GM18870 (cell line): Measurements from ENCODE around the gene BICRAL.
A peak's percentile ranks its signal among the peaks of the same experiment; 100 is the strongest.
"Not testable (repeated sequence)": the region's sequence is repeated elsewhere in the genome, so short reads cannot be mapped to it uniquely, and the experiment has no call there.

Experiments used
- ATAC-seq: cut with Tn5 transposase; IDR thresholded peaks from one replicate; pipeline ENCODE4 v1.9.1; 2021; ENCODE audit warnings: moderate library complexity; ENCODE audit not compliant: unreplicated experiment

BICRAL gene

DNA sequence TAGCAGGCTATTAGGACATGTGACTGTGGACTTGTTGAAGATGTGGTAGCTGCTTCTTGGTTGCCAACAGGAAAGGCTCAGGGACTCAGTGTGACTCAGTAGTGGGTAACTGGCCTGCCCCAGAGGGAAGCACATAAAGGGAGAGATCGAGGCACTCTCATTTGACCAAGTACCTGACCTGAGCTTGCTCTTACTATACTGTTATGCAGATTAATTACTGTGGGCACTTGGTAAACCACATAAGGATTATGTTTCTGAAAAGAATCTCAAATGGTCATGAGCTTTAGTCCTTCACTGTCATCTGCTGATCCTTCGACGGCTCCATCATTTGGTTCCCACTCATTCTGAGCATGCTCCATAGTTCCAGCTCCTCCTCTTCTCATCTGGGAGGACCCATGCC lies 49.4 kb downstream of the BICRAL start:
- ATAC-seq, result no peak

DNA sequence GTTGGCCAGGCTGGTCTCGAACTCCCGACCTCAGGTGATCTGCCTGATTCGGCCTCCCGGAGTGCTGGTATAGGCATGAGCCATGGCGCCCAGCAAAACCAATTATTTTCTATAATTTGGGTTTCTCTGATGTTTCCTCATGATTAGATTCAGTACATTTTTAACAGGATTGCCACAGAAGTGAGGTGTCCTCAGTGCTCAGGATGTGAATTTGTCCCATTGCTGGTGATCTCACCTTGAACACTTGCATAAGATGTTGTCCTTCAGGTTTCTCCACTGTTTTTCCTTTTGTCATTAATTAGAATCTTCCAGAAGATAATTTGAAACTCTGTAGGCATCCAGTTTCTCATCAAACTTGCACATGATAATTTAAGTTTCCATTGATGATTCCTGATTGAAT lies 52.2 kb downstream of the BICRAL start:
- no peak for ATAC-seq

DNA sequence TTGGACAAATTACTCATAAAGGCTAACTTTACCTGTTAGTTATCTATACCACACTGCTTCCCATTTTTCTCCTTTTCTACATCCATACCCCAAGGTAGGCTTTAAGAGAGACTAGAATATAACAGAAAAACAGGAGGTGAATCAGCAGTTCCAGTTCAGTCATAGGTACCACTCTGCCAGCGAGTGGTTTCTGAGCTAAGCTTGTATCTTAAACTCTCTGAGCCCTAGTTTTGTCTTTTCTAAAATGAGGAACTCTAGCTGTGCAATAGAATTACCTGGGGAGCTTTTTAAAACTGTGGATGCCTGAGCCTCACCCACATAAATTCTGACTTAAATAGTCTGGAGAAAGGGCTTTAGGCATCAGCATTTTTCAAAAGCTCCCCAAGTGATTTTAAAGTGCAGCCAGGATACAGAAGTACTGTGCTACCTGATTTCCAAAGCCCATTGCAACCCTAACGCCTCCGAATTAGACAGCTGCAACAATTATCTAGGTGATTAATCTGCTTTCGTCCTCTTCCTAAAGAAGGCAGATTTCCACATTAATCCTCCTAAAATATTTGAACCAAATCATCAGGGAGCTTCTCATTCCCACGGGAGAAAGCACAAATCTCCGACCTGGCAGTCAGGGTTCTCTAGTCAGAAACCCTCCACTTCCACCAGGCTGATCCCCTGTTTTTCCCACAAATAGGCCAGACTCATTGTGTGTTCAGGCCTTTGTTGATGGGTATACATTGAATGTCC lies 60.2 kb downstream of the BICRAL start:
- no peak for ATAC-seq

DNA sequence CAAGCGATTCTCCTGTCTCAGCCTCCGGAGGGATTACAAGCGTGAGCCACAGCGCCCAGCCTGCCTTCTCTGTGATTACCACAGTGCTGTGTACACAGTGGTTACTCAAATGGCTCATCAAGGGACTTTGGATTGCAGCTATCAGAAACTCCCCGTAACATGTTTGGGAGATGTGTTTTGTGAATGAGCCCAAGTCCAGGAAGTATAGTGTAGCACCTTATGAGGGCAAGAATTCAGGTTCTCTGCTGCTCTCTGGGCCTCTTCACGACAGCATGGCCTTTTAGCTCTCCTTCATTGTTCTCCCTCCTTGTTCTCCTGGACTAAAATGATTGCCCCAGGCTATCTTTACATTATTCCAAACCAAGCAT lies 63.5 kb downstream of the BICRAL start:
- ATAC-seq, result no peak

DNA sequence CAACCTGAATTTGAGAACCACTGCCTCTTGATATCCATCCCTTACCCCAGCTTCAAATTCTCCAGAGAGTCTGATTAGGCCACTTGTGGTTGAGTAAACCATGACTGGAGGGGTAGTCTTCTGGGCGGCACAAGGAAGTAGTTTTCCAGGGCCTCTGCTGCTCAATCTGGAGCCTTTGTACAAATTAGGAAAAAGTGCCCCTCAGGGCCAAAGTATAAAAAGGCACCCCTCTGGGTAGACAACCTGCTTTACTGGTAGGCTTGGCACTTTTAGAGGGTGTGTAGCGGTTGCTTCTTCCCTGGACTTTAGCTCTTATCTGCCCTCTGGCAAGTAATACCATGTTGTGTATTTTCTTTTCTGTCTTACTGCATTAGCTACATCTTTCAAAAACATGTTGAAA lies 64.7 kb downstream of the BICRAL start:
- no peak for ATAC-seq

DNA sequence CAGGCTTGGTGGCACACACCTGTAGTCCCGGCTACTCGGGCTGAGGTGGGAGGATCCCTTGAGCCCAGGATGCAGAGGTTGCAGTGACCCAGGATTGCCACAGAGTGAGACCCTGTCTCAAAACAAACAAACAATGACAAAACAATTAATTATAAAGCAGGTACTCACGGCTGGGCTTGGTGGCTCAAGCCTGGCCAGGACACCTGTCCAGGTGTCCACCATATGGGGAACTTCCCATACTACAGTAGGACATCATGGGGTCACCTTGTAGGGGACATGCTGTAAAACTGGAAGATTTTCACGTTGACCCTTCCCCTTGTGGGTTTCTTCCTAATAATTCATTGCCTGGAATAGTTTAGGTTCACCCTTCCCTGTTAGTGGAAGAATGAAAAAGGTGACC lies 66.8 kb downstream of the BICRAL start:
- ATAC-seq, result no peak

DNA sequence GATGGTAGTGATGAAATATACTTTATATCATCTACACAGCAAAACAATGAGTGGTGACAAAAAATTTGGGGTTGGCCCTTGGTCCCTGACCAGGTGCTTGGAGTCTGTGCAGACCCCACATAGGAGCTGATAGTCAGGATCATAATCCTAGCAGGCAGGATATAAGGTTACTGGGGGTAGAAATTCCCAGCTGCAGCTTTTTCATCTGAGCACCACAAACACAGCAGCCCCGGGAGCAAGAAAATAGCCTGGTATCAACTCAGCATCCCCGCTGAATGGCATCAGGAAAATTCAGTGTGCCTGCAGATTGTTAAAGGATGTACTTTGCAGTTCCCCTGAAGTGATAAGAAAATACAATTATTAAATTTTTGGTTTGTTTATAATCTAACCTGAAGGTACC lies 69.7 kb downstream of the BICRAL start:
- ATAC-seq, result no peak

DNA sequence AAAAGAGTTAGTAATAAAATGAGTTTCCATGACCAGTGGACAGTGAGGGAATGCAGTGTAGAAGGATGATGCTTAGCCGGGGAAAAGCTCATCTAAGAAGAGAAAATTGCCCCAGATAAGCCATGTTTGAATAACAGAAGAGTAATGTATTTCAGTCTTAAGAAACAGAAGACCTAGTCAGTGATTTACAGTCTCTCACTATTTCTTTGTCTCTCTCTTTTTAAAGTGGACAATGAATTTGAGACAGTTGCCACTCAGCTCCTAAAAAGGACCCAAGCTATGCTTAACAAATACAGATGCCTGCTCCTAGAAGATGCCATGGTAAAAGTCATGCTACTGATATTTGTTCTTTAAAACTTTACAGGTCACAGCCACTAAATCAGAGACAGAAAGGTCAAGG lies 78.2 kb downstream of the BICRAL start:
- no peak for ATAC-seq

DNA sequence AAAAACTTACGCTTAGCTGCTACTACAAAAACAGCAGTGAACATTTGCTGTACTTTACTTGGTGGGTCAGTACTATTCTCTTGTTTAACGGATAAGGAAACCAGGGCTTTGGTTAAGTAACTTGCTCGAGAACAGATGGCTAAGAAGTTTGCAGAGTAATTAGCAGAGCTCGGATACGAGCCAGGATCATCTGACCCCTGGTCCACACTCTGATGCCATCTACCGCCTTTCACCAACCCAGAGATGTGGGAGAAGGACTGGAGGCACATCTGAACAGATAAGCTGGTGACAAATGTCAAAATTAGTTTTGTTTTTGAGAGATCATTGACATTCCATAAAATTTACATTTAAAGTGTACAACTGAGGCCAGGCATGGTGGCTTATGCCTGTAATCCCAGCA lies 78.6 kb downstream of the BICRAL start:
- ATAC-seq, result no peak

DNA sequence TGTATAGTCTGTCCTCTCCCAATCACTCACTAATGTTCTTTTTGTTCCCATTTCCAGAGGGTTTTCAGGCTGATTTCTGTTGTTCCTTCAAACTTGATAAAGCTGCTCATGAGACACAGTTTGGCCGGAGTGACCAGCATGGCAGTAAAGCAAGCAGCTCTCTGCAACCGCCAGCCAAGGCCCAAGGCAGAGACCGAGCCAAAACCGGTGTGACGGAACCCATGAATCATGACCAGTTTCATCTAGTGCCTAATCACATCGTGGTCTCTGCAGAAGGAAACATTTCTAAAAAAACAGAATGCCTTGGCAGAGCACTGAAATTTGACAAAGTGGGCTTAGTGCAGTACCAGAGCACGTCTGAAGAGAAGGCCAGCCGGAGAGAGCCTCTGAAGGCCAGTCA lies 82.8 kb downstream of the BICRAL start:
- no peak for ATAC-seq

DNA sequence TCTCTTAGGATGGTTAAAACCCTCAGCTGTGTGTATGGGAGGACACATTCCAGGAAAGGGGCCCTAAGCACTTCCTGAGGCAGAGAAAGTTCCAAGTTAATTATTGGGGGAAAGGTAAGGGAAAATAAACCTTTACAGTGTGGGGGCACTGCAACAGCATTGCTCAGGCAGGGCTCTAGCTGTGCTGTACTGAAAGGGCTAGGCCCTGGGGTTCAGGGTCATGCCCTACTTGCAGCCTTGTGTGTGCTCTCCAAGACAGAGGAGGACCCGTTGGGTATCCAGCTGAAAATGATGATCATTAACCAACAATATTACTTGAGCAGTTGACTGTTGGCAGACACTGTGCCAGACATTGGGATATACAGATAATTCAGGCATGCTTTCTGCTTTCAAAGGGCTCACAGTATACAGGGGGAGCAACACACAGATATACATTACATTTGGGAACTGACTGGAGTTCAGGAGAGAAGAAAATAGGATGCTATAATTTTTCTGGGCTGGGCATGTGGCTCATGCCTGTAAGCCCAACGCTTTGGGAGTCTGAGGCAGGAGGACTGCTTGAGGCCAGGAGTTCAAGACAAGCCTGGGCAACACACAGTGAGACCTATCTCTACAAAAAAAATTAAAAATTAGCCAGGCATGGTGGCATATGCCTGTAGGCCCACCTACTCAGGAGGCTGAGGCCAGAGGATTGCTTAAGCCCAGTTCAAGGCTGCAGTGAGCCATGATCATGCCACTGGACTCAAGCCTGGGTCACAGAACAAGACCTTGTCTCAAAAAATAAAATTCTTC lies 88.5 kb downstream of the BICRAL start:
- no peak for ATAC-seq

DNA sequence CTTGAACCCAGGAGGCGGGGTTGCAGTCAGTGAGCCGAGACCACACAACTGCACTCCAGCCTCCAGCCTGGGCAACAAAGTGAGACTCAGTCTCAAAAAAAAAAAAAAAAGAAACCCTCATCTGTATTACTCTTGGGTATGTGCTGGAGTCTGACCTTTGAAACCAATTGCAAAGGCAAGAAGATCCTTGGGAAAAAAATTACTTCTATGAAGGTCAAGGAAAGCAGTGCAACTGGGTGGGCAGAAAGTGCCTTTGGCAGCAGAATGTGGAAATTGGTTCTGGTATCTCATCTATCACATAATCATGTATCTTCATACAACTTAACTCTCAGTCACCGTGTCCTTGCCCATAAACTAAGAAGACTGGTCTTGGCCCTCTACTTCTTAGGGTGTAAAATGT lies 89.9 kb downstream of the BICRAL start:
- ATAC-seq, result no peak

DNA sequence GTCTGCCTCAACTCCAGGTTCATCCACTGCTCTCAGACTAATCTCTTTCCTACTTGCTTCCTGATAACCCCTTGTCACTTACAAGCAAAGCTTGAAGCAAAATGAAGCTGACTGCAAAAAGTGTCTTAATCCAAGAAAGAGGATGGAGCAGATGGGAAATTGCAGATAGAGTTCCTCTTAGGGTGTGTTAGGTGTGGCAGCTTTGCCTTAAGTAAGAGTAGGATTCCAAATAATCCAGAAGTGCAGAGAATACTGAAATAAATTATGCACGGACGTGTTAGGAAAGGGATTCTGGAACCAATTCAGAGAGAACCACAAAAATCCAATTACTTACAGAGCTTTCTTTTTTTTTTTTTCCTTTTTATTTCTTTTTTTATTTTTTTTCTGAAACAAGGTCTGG lies 91.5 kb downstream of the BICRAL start:
- no peak for ATAC-seq

DNA sequence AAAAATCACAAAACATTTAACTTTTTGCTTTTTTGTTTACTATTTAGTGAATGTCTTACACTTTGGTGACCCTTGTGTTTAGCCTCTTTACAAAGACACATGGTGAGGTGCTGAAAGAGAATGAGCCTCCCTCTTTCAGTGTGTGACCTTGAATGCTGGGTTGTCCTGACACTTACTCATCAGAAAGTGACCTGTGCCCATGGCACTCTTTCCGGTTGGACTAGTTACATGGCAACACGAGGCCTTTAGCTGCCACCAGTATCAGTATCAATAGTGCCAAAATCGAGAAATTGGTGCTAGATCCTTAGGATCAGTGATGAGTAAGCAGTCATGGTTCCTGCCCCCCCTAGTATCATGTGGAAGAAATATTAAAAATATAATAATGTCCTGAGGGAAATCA lies 95.8 kb downstream of the BICRAL start:
- no peak for ATAC-seq

DNA sequence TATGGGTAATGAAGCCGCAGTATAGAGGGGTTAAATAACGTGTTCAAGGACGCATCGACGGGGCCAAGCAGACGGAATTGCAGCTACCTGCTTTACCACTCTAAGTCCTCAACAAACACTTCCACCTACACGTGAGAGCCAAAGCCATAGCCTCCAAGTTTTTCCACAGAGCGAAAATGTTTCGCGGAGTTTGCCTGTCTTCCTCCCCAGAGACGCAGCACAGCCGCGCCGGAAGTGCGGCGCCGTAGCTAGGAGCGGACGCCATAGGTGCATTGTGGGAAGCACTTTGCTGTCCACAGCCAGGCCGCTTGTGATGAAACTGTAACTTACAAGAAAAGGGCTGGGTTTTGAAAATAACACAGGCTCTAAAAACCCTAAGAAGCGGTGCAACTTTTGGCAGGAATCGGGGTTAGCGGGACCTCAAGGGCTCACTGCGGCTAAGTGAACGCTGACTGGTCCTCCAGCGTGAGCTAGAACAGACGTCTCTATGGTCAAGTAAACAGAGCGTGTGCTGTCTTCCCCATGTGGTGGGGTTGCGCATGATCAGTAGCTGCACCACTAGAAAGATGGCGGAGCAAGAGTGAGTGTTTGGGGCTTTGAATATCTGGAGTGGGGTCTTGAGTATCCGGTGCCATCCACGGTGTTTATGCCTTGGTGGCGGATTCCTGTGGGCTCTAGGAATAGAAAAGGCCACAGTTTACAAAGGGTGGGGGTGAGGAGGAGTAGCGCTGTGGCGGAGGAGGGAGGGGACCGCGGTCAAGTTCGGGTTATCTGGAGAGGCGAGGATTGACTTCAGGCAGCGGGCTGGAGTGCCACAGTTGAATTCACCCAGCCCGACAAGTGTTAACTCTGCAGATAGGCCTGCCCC lies 97.8 kb downstream of the BICRAL start, which contains the start of gene RPL7L1:
Gene RPL7L1, plus strand, starts transcription at position 245 of the 868 bp plus-strand sequence. Its CDS starts 295 bp downstream, at position 540.
- peak; percentile 85 for ATAC-seq

DNA sequence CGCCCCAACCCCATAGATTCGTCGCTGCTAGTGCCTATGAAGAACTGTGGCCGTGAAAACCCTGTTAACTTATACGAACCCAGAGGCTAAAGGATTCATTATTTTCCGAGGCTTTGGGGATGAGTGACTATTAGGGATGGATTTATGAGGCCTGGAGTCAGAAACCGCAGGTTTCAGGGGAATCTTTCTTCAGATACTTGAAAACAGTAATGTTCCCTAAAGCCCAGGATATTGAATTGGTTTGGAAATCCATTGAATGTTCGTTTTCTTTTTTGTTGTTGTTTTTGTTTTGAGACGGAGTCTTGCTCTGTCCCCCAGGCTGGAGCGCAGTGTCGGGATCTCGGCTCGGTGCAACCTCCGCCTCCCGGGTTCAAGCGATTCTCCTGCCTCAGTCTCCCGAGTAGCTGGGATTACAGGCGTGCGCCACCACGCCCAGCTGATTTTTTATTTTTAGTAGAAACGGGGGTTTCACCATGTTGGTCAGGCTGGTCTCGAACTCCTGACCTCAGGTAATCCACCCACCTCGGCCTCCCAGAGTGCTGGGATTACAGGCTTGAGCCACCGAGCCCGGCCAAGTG lies 98.5 kb downstream of the BICRAL start:
- not testable (repeated sequence) for ATAC-seq

DNA sequence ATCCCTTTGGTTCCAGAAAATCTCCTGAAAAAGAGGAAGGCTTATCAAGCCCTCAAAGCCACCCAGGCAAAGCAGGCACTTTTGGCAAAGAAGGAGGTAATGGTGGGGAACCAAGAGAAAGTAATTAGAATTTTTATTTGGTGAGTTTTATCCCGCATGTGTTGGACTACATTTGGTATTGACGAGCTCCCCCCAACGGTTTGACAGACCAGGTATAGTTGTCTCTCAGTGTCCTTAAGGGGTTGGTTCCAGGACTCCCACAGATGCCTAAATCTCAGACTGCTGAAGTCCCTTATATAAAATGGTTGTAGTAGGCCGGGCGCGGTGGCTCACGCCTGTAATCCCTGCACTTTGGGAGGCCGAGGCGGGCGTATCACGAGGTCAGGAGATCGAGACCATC lies 99.0 kb downstream of the BICRAL start:
- ATAC-seq, result not testable (repeated sequence)

DNA sequence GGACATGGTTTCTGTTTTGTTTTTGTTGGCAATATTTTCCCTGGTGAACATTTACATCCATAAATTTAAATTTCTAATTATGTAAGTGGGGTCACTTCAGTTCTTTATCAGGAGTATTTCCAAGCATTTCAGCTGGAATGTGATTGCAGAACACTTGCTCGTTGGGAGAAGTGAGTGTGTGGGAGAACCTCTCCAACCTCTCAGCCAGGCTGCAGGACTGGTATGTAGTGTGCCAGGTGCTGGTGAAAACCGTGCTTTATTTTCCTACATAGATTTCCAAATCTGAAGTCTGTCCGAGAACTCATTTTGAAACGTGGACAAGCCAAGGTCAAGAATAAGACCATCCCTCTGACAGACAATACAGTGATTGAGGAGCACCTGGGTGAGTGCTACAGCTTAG lies 103.8 kb downstream of the BICRAL start:
- no peak for ATAC-seq

DNA sequence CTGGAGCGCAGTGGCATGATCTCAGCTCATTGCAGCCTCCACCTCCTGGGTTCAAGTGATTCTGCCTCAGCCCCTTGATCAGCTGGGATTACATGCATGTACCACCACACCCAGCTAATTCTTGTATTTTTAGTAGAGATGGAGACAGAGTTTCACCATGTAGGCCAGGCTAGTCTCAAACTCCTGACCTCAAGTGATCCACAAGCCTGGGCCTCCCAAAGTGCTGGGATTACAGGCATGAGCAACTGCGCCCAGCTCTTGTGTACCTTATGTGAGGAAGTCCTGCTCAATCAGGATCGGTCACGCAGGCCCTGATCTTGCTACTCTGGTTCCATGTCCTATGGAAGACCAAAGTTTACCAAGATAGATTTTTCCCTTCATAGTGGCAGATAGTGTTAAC lies 106.3 kb downstream of the BICRAL start:
- ATAC-seq, result not testable (repeated sequence)

DNA sequence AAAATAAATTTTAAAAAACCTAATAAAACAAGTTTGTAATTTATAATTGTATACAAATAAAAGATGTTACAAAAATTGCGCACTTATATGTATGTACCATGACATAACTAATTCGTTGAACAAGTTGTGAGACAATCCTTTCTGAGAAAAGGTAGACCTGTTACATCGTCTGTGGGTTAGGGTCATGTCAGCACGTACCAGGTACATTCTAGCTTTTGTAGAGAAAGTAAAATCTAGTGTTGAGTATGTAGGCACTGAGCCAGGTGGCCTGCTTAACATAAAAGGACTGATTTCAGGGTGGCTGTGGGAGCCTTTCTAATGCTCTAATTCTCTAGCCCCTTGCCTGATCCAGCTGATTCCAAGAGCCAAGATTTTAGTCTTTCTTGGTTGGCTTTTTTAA lies 108.0 kb downstream of the BICRAL start:
- no peak for ATAC-seq
